GM21737 (cell line): ENCODE results near the gene FNDC7.
"Not testable (repeated sequence)": the region's sequence is repeated elsewhere in the genome, so short reads cannot be mapped to it uniquely, and the experiment has no call there.

Experiments
- ATAC-seq: cut with Tn5 transposase; IDR thresholded peaks from one replicate; pipeline ENCODE4 v1.9.1; 2021; ENCODE audit warnings: mild to moderate bottlenecking, moderate library complexity; ENCODE audit not compliant: unreplicated experiment

FNDC7 gene, protein sequence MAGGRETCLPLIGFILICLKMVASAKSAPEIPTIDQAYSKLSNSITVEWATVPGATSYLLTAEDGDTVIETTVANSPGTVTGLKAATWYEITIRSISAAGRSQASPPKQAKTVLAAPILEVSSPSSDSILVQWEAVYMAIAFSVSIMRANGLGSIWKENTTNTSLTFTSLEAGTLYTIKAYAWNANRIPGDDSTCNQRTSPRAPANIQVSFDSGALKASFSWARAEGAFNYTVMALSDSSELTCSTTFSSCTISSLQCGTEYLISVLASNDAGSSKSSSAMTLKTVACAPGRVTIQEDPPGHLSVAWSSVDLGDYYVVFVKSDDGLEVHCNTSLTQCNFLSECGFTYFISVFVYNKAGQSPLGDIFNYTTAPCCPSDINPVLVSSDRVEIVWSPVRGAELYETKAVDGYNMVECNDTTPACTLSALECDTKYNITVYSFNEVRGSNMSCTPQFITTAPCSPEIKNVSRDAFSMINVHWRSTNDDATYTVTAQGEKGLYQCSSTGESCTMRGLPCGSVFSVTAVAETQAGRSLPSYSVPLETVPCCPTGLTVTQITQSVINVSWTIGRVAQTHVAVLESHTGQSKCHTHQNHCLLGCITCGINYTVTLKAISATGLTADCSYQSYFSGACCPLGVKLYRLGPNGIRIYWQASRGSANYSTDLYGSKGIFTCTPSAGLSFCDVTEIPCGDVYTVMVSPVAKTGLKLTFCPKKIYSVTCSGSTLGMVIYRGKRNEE

DNA sequence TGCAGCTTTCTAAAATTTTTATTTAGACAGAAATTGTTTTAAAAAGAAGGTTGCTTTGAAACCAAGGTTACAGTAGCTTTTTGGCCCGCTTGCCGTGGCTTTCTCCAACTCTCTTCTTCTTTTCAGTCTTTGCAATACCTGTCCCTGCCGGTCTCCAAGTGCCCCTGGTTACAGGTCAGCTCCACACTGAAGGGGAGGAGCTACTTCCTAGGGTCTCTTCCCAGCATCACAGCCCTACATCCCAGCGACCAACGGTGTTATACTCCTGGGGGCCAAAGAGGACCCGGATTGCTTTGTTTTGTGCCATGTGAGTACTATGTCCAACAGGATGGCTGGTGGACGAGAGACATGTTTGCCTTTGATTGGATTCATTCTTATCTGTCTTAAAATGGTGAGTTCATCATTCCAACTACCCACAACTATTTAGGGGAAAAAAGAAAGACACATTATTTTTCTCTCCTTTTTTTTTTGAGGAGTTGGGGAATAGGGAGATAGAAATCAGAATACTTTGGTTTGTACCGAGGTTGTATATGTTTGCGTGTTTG is at the start of gene FNDC7:
FNDC7 (plus strand) TSS at position 303 of the 545 bp plus-strand sequence; CDS start at position 329, 26 bp downstream.
- ATAC-seq = no peak

DNA sequence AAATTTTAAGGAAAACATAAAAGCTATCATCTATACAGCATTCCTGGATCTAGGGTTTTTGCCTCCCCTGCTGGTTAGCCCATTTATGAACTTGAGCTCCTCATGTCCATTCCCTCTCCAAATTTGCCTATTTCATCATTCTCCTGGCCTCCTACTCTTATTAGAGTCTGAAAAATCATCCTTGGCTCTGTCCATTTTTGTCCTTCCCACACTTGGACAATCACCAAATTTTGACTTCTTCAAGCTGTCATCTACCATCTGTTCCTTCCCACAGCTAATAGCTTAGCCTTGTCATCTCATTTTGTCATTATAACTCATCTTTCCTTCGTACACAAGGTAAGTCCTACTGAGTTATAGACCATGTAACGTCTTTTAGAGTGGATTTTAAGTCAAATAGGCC is 49.6 kb upstream of the FNDC7 start:
- no peak for ATAC-seq

DNA sequence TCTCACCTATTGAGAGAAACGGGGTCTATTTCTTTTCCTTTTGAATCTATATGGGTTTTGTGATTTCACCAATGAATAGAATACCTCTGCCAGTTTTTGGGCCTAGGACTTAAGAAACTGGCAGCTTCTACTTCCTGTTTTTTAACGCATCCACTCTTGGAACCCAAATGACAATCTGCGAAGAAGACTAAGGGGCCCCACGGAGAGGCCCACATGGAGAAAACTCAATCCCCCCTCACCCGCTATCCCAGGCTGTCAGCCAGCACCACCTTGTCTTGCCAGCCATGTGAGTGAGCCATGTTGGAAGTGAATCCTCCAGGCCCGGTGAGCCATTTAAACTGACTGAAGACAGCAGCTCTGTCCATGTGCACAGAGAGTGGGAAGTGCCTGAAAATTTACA is 48.2 kb upstream of the FNDC7 start:
- no peak for ATAC-seq

DNA sequence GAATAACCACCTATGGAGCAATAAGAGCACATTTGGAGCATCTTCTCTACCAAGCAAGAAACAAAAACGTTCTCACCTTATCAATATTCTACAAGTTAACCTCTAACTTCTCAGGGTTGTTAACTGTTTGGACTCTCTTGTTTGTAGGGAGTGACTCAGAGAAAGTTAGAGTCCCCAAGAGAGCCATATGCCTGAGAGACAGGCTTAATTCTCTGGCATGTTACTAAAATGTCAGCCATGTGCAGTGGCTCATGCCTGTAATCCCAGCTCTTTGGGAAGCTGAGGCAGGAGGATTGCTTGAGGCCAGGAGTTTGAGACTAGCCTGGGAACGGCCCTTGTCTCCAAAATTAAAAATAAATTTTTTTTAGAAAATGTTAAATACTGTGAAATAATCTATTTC is 47.6 kb upstream of the FNDC7 start:
- no peak for ATAC-seq

DNA sequence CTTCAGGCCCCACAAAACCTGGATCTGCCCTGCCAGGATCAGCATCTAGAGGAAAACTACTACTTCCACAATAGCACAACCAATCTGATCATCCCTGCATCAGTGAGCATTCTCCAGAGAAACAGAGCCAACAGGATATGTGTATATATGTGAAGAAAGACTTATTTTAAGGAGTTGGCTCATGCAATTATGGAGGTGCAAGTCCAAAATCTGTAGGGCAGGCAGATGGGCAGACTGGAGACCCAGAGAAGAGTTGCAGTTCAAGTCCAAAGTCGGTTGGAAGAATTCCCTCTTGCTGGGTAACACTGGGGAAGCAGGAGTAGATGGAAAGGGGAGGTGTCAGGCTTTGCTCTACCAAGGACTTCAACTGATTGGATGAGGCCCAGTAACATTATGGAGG is 46.9 kb upstream of the FNDC7 start:
- no peak for ATAC-seq

DNA sequence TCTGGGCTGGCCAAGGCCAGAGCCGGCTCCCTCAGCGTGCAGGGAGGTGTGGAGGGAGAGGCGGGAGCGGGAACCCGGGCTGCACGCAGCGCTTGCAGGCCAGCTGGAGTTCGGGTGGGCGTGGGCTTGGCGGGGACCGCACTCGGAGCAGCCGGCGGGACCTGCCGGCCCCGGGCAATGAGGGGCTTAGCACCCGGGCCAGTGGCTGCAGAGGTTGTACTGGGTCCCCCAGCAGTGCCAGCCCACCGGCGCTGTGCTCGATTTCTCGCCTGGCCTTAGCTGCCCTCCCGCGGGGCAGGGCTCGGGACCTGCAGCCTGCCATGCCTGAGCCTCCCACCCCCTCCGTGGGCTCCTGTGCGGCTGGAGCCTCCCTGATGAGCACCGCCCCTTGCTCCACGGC is 45.3 kb upstream of the FNDC7 start:
- ATAC-seq = not testable (repeated sequence)

DNA sequence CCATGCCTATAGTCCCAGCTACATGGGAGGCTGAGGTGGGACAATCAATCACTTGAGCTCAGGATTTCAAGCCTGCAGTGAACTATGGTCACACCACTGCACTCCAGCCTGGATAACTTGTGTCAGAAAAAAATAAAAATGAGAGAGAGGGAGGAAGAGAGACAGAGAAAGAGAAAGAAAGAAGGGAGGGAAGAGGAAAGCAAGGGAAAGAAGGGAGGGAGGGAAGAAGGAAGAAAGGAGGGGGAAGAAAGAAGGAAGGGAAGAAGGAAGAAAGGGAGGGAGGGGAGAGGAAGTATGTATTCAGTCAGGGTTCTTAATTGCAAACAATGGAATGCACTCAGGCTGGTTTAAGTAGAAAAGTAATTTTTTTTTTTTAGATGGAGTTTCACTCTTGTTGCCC is 43.9 kb upstream of the FNDC7 start:
- ATAC-seq = no peak

DNA sequence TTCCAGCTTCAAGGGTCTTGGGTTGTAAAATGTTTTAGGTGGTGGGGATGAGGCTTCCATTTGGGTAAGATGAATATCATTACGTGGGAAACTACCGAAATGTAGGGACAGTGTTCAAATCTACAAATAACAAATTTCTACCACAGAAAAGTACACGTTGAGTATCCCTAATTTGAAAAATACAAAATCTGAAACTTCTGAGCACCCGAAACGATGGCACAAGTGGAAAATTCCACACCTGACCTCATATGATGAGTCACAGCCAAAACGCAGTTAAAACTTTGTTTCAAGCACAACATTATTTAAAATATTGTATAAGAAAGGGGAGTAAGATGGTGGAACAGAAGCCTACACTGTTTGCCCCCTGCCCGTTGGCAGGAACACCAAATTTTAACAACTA is 43.0 kb upstream of the FNDC7 start:
- ATAC-seq = no peak

DNA sequence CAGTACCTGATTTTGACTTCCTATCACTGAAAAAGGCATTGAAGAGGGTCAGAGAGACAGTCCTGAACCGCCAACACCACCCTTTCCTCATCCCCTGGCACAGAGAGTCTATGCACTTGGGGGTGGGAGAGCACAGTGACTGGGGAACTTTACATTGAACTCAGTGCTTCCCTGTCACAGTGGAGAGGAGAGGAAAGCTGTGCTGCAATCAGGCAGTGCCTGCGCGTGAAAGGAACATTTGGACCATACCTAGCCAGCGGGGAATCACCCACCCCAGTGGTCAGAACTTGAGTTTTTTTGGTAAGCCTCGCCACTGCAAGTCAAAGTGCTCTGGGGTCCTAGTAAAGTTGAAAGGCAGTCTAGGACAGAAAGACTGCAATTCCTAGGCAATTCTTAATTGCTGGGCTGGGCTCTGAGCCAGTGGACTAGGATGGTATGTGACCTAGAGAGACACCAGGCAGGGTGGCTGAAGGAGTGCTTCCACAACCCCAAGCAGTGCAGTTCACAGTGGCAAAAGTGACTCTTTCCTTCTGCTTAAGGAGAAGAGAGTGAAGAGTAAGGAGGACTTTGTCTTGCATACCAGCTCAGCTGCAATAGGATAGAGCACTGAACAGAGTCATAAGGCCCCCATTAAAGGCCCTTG is 42.5 kb upstream of the FNDC7 start:
- ATAC-seq = no peak

DNA sequence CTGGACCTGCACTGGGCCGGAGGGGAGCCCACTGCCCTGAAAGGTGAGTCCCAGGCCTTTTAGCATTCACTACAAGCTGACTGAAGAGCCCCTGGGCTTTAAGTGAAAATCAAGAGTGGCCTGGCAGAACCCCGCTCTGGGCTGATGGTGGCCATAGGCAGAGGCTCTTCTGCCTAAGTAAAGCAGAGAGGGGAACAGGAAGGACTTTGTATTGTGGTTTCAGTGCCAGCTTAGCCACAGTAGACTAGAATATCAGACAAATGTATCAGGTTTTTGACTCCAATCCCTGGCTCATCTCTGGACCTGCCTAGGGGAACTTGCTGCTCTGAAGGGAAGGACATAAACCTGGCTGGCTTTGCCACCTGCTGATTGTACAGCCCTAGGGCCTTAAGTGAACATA is 41.6 kb upstream of the FNDC7 start:
- ATAC-seq = no peak

DNA sequence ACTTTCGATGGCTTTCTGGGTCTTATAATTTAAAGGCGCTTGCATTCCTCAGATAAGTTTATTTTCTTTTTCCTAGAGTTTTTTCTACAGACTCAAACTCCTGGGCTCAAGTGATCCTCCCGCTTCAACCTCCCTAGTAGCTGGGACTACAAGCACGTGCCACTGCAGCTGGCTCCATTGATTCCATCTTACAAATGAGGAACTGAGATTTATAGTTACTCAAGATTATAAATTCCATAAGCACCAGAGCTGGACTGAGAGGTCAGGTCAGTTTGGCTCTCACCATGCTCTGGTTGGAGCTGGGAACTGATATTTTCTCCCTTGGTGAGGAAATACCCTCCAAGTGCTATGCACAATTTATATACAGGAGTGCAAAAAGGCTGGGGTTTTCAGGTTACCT is 34.0 kb upstream of the FNDC7 start:
- no peak for ATAC-seq

DNA sequence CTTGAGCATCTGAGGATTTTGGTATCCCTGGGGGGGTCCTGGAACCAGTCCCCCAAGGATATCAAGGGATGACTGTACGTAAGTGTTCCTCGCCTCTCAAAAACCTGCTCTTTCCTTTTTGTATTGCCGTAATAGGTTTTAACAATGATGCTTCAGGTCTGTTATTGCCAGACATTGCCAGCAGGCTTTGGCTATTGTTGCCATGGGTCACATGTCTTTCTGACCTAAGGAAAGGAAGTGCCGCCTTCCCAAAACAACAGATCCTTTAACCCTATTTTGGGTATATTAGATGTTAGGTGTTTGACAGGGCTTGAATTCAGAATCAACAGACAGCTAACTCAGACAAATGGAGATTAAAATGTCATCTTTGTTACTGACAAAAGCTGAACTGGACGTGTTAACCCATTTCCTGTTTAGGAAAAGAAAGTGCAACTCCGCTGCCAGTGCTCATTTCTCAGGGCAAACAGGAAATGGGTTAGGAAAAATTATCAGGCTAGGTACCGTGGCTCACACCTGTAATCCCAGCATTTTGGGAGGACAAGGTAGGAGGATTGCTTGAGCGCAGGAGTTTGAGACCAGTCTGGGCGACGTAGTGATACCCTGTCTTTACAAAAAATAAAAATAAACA is 33.0 kb upstream of the FNDC7 start:
- ATAC-seq = no peak

DNA sequence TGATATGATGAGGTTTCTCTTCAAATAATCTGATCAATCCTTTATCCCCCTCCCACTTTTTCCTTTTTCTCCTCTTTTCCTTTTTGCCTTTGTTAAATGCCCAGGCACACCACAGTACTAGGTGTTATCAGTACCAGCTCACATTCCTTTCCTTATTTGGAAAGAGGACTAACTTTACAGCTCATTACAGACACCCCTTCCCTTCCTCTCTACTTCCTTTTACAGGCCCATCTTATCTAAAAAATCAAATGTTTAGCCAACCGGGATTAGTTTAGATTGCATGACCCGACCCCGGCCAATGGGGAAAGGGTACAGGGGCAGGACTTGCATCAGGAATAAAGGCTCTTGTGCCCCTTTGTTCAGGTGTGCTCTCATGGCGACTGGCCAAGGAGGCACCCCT is 31.0 kb upstream of the FNDC7 start:
- not testable (repeated sequence) for ATAC-seq

DNA sequence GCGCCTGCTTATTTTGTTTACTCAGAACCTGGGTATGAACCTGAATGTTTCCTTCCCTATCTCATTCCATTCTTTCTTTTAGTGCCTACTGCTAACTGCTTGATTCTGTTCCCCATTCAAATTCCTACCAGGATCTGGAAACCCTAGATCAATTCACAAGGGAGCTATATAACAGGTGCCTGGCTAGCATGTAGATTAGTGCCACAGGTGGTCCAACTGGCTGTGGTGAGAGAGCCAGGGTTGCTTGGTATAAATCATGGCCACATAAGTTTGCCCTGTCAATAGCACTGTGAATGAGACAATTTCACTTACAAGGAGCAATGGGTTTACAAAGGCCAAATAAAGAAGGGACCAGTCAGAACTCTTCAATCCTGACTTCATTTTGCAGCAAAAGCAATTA is 27.2 kb upstream of the FNDC7 start:
- no peak for ATAC-seq

DNA sequence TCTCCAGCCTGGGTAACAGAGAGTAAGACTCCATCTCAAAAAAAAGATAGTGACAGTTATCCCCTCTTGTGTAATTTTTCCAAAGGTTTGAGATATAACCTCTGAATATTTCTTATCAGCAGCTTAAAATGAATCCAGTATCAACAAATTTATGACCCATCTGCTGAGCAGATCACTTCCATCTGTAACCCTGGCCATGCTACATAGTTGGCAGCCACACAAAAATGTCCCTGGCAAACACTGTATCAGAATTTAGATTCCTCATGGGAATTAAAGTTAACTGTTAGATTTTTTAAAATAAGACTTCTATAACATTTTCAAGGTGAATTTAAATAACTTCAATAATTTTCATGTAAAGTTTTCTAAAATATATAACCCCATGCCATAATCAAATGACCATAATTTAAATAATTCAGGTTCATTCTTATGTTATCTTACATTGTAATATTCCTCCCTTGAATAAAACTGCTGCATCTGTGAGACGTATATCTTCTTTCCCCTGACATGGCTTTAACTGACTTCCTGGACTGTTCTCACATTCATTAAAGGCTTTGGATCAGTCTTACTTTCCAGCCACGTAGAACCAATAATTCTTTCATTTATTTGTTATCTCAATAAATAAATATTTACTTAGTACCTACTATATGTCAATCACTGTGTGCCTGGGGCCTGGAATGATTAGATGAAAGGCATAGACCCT is 25.9 kb upstream of the FNDC7 start:
- ATAC-seq = no peak

DNA sequence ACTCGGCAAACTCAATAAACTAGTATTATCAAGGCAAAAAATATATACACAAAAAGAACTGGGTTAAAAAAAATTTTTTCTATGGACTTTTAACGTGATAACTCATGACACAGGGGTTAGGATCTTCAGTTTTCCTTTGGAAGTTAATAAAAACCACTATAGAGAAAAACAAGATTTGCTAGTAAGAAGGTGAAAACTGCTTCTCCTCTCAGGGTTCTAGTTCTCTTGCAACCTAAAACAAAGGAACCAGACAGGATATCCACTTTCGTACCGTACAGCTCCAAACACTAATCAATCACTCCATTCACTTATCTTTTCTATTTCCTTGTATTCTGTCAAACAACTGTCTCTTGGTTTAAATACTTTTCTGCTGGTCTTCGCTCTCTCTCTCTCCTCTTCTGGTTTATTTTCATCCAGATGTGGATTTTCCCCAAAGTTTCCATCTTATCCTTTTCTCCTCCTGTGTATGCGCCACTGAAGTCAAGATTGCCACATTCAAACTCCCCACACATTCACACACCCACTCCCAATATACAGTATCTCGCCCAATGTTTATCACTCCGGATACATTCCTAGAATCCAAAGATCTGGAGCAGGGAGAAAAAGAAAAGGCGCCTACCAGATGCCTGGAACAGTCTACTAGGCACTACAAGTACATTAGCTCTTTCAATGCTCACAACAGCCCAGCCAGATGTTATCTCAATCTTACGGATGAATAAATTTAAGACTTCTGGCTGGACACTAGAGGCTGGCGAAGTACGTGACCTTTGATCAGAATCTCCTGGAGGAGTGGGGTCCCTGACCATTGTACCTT is 21.4 kb upstream of the FNDC7 start:
- ATAC-seq = no peak

DNA sequence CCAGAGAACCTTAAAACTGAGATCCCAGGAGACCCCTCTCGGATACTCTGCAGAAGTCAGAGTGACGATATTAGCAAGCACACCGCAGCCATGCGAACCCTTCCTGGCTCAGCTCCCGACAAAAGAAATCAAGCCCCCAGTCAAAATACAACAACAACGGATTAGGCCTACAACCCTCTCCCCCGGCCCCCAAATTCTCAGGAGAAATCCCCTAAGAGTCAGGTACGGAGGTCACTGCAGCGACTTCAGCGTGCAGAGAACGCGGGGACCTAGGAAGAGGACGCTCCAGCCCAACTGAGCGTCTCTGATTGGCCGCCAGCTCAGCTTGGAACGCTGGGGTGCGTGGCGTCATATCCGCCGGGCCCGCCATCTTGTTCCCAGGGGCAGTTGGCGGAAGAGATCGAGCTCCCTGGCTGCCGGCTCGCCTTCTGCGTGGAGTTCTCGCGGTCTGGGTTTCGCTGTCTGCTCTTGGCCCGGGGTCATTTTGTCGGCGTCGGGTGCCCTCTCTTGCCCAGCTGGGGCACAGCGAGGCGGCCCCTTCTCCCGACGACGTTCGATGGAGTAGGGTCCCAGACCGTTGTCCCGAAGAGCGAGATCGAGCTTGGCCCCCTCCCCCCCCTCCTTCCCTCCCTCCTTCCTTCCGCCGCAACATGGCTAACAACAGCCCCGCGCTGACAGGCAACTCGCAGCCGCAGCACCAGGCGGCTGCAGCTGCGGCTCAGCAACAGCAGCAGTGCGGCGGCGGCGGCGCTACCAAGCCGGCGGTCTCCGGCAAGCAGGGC is 20.6 kb upstream of the FNDC7 start, which contains the start of gene PRPF38B:
PRPF38B (plus strand) TSS at position 369 of the 782 bp plus-strand sequence; CDS start at position 651, 282 bp downstream.
- ATAC-seq = peak; percentile 93

DNA sequence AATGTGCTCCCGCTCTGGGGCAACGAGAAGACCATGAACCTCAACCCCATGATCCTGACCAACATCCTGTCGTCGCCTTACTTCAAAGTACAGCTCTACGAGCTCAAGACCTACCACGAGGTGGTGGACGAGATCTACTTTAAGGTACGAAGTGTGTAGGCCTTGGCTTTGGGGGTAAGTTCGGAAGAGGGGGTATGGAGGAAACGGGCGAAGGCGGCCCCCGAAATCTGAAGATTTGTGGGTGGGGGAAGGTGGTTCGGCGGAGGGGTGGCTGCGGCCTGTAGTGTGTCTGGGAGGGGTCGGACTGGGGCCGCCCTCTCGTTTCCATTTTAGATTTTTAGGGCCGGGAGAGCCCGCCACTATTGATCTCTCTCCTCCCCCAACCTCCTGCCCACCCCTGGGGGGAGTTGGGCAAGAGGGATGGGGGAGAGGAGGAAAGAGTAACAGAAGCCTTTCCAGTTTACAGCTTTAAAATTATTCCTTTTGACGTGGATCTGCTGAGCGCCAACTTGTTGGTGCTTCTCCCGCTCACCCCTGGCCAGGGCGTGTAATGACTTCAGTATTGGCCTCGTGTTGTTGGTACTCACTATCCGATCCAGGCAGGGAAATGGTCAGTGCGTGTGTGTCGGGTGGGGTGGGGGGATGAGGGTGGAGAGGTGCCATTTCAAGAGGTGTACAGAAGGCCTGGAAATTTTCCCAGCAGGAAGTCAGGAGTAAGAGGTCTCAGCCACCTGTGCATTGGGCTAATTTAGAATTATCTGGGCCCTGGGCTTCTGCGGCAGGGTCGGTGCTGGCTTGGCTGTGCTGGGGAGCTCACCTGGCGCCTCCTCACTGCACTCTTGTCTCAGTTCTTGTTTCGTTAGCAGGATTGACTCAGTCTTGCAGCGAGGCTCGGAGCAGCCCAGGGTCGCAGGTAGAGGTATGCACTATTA is 19.7 kb upstream of the FNDC7 start:
- peak; percentile 49 for ATAC-seq
